Measurements from ENCODE around the gene GHR.
"Not testable (repeated sequence)": the region's sequence is repeated elsewhere in the genome, so short reads cannot be mapped to it uniquely, and the experiment has no call there.

Gene GHR

DNA sequence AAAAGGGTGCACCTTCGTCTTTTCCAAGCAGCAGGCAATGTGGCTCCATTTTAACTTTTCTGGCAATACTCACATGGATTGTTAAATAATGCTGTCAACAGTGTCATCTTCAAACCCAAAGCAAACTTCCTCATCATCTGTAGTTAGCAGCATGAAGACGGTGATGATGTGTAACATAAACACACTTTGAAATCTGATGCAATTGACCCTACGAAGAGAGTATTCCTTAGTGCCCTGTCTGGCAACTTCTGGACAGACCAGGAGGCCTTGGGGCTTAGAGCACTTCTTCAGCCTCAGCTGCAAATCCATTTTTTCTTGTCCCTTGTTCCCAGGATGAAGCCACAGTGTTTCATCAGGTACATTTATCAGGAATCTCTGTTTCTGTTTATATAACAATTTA, 149.1 kb downstream of the GHR start:
- FAIRE-seq, result no peak

DNA sequence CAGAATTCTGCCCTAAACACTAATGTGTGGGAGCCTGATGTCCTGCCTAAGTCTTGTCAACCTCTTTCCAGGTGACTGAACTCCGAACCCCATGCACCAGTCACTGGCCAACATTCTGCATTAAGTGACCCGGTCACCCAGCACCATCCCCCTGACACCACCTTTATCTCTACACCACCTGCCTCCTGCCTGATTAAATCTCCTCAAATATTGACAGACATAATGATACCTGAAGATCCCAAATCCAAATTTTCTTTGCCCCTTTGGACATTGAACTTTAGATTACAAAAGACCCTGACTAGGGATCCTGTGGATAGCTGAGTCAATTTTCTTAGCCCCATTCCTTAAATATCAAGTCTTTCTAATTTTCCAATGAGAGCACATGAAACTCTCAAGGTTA, 150.1 kb downstream of the GHR start:
- no peak for FAIRE-seq

DNA sequence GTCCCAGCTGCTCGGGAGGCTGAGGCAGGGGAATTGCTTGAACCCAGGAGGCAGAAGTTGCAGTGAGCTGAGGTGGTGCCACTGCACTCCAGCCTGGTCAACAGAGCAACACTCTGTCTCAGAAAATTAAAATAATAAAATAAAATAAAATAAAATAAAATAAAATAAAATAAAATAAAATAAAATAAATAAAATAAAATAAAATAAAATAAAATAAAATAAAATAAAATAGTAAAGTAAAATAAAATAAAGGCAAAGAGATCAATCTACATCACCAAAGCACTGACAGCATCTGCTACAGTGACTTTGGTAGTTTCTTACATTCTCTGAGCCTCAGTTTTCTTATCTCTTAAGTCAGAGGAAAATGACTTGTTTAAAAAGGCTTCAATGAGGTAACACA, 152.7 kb downstream of the GHR start:
- FAIRE-seq, result peak; percentile 54

DNA sequence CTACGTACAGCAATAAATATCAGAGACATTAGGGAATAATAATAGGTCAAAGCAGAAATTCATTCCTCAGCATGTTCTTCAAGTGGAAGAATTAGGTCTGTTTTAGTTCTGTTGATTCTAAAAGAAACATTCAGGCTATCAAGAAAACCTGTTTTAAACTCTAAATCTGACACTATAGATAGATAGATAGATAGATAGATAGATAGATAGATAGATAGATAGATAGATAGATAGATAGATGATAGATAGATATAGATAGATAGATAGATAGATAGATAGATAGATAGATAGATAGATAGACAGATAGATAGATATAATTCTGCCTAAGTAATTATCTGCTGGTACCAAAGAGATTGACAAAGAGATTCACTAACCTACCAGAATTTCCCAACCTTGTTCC, 155.7 kb downstream of the GHR start:
- FAIRE-seq, result not testable (repeated sequence)

DNA sequence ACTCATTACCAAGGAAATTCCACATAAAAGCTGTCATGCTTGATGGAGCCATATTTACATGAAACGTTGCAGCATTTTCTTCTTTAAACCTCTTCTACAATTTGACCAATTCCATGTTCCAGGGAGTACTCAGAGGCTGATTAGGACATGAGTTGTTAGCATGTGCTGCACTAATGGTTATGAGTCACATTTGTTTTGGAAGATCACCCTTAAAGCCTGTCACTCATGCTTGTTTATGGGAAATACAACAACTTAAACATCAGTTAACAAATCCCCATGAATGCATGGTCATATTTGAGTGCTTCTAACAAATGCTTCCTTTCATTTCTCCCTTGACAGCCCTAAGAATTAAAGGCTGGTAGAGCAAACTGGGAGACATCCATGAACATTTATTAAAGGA, 156.1 kb downstream of the GHR start:
- FAIRE-seq, result no peak

DNA sequence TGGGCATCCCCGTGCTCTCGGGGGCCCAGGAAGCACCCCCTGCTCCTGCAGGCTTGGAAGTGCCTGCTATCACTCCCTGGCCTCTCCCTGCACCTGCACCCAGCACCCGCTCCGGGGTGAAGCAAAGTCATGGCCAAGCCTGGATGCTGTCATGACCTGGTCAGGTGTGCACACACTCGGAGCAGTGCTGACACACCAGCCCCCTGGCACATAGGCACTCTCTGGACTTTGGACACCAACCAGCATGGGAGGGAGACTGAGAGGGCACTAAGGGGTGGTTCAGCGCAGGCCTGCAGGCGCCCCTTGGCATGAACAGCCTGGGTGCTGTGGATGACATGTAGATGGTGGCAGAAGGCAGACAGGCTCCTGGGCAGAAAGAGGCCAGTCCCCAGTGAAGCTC, 158.6 kb downstream of the GHR start:
- no peak for FAIRE-seq

DNA sequence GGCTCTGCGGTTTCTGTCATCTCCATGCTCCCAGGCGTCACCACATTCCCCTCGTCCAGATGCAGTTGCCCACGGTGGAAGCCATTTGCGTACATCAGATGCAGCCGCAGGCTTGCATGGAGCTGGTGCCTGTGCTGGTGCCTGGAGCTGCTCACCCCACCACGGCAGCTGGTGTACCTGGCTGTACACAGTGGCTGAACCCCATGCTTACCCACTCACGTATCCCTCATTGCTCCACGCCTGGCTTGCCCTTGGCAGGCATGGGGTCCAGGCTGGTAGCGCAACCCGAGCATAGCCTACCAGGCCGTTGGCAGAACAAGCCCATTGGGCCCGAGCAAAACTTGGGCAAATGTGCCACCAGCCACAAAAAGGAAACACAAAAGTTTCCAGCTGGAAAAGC, 159.5 kb downstream of the GHR start:
- FAIRE-seq, result no peak

DNA sequence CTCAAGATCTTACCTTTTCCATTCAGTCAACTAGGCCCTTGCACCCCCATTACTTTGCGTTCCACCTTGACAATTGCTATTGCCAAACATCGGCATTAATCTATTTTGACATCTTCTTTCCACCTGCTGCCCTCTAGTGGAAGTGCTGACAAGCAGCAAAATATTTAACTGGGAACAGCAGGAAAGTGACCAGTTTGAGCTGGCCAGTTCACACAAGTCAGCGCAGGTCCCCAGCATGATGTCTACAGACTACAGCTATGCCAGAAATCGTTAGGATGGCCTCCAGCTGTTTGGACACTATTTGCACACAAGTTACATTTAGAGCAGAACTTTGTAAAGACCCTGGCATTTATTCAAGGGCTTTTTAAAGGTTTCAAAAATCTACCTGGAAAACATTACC, 160.1 kb downstream of the GHR start:
- peak; percentile 40 for FAIRE-seq

DNA sequence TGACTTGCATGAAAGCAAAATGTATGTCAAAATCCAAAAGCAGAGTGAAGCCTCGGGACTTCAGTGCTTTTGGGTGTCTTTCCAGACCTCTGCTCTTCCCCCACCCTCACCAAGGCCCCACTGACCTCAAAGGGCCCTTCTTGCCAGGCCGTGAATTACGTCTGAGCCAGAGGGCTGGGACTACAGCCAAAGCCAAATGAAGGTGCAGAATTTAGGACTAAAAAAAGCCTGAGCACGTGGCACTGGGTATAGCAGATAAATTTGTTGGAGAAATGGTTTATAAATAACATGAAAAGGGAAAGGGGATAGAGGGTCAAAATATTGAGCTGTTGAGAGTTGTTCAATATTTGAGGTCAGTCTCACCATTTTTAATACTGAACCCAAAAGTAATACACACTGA, 163.4 kb downstream of the GHR start:
- FAIRE-seq, result no peak

DNA sequence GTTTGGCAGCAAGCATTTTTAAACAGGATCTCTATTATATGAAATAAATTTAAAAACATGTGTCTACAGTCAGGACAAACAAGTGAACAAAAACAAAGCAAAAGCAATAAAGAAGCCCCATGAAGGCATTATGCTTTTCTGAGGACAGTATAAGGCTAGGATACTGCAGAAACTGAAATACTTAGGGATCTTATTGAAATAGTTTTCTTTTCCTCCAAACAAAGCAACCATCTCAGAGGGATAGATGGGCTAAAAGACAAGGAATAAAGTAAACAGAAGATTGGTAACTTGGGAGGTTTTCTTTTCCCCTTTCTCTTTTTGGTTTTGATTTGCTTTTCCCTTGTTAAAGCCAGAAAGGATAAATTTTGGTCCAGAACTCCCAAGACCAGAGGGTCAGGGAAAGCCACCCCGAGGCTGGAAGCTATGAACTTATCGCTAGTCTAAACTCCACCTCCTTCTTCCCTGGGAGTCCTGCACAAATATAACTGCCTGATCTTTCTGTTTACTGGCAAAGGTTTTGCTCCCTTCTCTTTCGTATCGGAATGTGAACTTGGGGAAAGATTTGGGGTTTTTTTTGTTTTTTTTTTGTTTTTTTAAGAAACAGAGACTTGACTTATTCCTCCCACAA, 164.0 kb downstream of the GHR start:
- no peak for FAIRE-seq

DNA sequence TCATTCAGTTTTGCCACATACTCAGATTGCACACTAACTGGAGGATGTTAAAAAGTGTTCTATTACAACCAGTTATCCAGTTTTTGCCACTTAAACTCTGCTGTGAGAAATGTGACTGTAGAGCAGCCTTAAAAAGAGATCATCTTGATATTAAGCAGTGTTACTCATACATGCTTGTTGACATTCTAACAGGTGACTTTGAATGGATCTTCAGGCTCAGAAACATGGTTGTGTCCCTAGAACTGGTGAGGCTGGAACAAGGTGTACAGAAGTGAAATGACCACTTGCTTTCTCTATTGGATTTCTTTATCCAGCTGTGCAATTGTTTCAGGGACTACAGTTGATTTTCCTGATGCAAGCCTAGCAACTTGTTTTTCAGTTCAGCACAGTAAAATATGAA, 167.3 kb downstream of the GHR start:
- FAIRE-seq, result no peak

DNA sequence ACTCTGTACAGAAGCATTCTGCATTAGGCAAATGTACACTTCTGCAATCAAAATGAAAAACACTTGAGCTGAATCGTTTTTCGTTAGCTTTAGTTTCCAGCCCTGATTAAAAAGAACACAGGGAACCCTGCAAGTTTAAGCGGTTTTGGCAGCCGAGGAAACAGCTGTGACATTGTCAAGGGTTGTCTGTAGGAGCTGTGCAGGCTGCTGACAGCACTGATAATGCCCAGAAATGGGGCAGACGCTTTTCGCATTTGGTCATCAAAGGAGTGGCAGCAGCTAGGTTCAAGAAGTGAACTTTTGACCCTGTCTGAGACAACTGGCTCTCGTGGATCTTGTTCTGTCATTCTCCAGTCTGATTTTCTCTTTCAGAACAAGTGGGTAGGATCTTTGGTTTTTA, 167.8 kb downstream of the GHR start:
- no peak for FAIRE-seq

DNA sequence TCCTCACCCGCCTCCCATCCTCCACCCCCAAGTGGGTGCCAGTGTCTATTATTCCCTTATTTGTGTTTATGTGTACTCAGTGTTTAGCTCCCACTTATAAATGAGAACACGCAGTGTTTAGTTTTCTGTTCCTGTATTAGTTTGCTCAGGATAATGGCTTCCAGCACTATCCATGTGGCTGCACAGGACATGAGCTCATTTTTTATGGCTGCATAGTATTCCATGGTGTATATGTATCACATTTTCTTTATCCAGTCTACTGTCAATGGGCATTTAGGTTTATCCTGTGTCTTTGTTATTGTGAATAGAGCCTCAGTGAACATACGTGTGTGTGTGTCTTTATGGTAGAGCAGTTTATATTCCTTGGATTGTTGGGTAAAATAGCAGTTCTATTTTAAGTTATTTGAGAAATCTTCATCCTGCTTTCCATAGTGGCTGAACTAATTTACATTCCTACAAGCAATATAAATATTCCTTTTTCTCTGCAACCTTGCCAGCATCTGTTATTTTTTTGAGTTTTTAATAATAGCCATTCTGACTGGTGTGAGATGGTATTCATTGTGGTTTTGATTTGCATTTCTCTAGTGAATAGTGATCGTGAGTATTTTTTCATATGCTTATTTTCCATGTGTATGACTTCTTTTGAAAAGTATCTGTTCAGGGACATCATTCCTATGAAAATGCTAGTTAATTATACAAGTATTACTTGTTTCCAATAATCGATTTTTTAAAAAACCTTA, 169.3 kb downstream of the GHR start:
- FAIRE-seq, result no peak

DNA sequence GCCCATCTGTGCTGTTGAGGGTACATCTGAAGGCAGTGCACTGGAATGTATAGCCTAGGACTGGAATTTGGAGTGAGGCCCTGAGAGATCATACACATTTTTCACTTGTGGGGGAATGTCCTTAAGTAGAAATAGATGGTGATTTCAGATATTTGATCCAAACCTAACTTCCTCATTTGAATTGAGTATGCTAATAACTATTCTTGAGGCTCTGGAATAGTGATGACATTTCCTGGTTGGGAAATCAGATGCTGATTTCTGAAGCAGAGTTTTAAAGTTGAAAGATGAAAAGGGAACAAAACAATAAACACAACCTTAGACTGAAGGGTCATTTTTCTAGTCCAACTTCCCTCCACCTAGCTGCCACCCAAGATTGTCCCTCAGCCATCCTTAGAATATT, 170.4 kb downstream of the GHR start:
- FAIRE-seq, result no peak

DNA sequence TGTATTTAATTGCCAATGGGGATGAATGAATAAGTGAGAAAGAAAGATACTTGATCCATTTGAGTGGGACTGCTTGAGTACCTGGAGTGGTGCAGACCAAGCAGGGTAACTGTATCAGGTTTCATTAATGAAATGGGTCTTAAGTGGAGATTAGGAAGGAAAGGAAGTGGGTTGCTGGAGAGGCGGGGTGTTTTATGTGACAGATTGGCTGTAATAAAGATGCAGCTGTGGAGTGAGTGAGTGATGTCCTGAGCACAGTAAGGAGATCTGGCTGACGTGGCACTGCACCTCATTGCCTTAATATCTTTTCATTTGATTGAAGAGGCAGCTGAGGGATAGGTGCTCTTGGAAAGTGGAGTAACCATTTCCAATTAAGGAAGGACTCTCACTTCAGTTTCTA, 172.4 kb downstream of the GHR start:
- FAIRE-seq, result no peak

DNA sequence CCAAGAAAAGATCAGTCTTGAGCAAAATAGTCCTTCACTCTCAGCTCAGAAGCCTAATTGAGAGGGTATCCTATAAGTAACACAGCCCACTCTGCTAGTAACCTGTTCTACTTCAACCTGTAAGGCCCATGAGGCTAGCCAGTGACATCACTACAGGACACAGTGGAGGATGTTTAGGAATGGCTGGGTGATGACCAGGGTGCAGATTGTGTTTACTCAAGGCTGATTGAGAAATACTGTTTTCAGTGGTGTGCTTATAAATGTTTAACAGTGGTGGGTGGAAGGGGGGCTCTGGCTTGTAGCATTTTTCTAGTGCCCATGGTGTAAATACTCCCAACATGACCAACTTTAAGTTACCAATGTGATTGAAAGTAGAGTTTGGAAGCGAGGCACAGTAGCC, 173.6 kb downstream of the GHR start:
- no peak for FAIRE-seq

DNA sequence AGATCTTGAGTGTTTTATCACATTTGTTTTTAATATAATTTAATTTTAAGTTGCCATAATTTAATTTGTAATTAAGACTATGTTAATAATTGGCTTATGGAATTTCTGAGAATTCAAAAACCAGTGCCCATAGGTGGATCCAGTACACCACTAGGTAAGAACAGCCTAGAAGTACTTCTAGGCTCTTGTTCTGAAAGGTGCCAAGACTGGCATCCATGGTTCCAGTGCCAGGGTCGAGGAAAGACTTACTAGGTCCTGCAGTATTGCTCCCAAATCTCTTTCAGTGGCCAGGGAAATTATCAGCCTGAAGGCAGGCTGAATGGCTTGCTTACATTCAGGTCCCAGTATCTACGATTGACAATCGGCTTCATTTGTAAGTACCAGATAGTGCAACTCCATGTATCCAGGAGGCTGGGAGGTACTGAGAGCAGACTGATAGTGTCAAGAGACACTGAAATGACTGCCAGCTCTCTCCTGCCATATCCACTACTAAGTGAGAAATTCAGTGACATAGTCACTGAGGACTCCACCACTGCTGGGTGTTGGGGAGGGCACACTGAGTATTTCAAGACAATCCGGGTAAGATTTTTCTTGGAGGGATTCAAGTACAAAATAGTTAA, 174.2 kb downstream of the GHR start:
- no peak for FAIRE-seq

DNA sequence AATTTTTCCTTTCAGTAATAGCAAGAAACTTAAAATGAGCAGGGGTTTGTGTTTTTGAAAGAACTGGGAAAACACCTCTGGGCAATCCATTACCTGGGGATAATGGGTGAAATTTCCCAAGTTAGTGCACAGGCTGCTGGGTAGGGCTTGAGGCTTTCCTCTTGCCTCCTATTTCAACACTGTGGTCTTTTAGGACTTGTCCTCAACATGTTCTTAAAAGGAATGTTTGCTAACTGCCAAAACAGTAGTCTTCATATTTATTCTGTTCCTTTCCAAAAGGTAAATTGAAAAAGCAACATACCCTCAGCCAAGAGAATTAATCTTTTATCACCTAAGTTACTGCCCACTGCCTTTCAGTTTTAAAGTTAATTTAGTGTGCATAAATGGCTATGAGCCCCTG, 175.1 kb downstream of the GHR start:
- no peak for FAIRE-seq

DNA sequence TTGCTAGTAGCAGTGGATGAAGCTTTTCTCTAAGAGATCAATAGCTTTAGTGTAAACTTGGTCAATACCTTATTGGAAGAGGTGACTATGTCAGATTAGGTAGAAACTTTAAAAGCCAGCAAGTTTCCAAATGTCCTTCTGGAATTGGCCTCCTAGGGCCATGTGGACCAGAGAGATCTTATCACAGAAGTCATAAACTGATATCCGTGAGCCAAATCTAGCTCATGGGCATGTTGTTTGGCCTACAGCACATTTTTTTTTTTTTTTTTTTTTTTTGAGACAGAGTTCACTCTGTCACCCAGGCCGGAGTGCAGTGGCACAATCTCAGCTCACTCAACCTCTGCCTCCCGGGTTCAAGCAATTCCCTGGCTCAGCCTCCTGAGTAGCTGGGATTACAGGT, 175.9 kb downstream of the GHR start:
- FAIRE-seq, result no peak

DNA sequence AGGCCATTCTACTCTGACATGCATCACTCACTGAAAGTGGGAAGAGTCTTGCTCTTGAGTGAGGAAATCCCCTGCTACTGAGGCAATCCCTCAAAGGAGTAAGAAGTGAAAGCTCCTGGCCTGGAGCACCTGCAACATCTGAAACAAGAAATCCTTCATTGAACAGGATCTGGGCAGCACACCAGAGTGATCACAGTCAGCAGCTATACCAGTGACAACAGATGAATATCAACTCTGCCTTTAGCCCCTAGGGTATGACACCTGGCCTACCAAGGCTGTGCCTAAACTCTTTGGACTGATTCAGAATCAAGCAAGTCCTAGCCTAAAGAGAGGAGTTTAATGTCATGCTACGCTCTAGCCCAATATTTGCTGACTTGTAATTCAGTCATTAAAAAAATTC, 177.2 kb downstream of the GHR start:
- FAIRE-seq, result no peak

DNA sequence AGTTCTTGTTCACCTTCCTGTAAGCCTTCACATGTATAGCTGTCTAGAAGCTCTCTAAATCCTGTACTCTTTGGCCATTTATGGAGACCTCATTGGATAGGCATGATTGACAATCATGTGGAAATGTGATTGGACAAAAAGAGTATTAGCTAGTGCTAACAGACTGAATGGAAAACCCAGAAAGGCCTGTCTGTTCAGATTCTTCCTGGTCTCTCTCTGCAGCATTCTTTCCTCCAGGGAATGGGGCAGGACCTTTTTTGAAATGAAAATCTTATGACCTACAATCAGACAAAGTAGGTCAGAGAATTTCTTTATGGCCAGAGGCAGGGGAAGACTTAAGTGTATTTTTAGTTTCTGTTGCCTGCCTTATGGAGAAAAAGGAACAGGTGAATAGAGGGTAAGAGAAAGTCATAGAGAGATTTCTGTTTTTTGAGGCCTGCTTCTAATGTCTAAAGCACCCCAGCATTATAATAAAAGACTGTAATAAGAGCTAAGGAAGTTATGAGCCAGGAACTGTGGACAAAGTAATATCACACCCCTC, 181.0 kb downstream of the GHR start:
- no peak for FAIRE-seq

DNA sequence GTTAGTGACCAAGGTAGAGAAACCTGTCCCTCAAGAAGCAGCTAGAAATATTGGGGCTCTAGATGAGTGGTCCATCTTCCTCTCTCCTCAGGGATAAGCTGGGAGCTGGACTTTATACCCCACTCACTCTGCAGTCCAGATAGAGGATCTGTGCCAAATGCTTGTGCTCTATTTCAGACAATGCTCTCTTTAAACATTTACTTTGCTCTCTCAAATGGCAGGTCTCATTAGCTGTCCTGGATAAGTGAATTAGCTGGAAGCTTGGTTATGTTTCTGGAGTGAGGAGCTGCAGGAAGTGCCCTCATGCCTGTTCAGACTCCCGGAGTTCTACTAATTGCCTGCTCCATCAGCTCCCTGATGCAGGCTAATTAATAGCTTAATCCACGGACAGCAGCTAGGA, 182.3 kb downstream of the GHR start:
- no peak for FAIRE-seq

DNA sequence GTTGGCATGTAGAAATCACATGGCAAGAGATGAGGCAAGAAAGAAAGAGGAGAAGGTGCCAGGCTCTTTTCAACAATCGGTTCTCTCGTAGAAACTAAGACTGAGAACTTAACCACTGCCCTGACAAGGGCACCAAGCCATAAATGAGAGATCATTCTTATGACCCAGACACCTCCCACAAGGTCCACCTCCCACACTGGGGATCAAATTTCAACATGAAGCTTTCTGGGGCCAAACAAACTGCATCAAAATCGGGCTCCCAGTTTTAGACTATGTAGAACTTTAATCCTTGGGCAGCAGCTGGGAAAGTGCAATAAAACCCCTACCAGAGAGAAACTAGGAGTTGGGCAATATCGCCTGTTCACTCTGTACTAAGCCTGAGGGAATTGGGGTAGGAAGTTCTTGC, 183.2 kb downstream of the GHR start:
- no peak for FAIRE-seq

DNA sequence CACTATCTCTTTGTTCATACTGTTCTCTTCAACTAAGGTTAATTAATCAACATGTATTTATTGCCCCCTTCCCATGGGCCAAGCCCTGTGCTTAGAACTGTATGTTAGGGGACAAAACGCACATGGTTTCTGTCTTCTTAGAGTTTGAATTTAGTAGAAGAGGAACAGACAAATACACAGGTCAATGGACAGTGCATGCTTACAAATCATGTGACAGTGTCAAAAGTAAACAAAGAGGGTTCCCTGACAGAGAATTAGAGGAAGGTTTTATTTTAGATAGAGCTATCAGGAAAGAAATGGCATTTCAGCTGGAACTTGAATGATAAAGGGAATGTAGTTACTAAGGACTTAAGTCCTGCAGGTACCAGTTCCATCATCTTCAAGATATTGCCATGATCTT, 188.2 kb downstream of the GHR start:
- FAIRE-seq, result no peak
